Measurements from ENCODE around the gene SLC22A12.

SLC22A12 gene

GRCh38 chr11:64629103-64629502 lies 38.1 kb downstream of the SLC22A12 start:
- no peak for DNase-seq

GRCh38 chr11:64629796-64630562 lies 39.0 kb downstream of the SLC22A12 start:
- no peak for DNase-seq

GRCh38 chr11:64631675-64632074 lies 40.7 kb downstream of the SLC22A12 start:
- DNase-seq: no peak

- no peak for DNase-seq
These were observed 41.2 kb downstream of the SLC22A12 start for GRCh38 chr11:64632237-64632636.

- DNase-seq: no peak
These were observed 41.6 kb downstream of the SLC22A12 start for GRCh38 chr11:64632654-64633053.

- no peak for DNase-seq
These were observed 42.6 kb downstream of the SLC22A12 start for GRCh38 chr11:64633555-64634159.

- DNase-seq: no peak
These were observed 46.5 kb downstream of the SLC22A12 start for GRCh38 chr11:64637334-64638017.

- no peak for DNase-seq
These were observed 47.1 kb downstream of the SLC22A12 start for GRCh38 chr11:64638018-64638665.

GRCh38 chr11:64638829-64639228 lies 47.8 kb downstream of the SLC22A12 start:
- DNase-seq: no peak

- no peak for DNase-seq
These were observed 48.9 kb downstream of the SLC22A12 start for GRCh38 chr11:64639885-64640284.

- DNase-seq: no peak
These were observed 50.8 kb downstream of the SLC22A12 start for GRCh38 chr11:64641596-64642417.

- DNase-seq: no peak
These were observed 51.4 kb downstream of the SLC22A12 start for GRCh38 chr11:64642418-64642735.

GRCh38 chr11:64642871-64643255 lies 51.8 kb downstream of the SLC22A12 start:
- DNase-seq: no peak

- no peak for DNase-seq
These were observed 52.3 kb downstream of the SLC22A12 start for GRCh38 chr11:64643256-64643881.

- no peak for DNase-seq
These were observed 53.1 kb downstream of the SLC22A12 start for GRCh38 chr11:64643920-64644646.

GRCh38 chr11:64644647-64645275 lies 53.7 kb downstream of the SLC22A12 start:
- no peak for DNase-seq

GRCh38 chr11:64647019-64647779 lies 56.2 kb downstream of the SLC22A12 start:
- no peak for DNase-seq

GRCh38 chr11:64648551-64648950 lies 57.5 kb downstream of the SLC22A12 start:
- no peak for DNase-seq

GRCh38 chr11:64649291-64649697 lies 58.3 kb downstream of the SLC22A12 start:
- DNase-seq: no peak

- no peak for DNase-seq
These were observed 60.0 kb downstream of the SLC22A12 start for GRCh38 chr11:64650923-64651523.
